Measurements from ENCODE around the gene CGB2.
A peak's percentile ranks its signal among the peaks of the same experiment; 100 is the strongest.
"Not testable (repeated sequence)": the region's sequence is repeated elsewhere in the genome, so short reads cannot be mapped to it uniquely, and the experiment has no call there.

The CGB2 gene

GRCh38 chr19:49016067-49016839 lies 15.4 kb upstream of the CGB2 start:
- H3K4me3 ChIP-seq (ENCODE audit: low read depth, low read length): no peak overlapping the region
- in situ Hi-C loops (cut with HindIII; ENCODE audit: low sequenced_read_pairs): no loop called here
- TF ChIP-seq, protein P1, sequence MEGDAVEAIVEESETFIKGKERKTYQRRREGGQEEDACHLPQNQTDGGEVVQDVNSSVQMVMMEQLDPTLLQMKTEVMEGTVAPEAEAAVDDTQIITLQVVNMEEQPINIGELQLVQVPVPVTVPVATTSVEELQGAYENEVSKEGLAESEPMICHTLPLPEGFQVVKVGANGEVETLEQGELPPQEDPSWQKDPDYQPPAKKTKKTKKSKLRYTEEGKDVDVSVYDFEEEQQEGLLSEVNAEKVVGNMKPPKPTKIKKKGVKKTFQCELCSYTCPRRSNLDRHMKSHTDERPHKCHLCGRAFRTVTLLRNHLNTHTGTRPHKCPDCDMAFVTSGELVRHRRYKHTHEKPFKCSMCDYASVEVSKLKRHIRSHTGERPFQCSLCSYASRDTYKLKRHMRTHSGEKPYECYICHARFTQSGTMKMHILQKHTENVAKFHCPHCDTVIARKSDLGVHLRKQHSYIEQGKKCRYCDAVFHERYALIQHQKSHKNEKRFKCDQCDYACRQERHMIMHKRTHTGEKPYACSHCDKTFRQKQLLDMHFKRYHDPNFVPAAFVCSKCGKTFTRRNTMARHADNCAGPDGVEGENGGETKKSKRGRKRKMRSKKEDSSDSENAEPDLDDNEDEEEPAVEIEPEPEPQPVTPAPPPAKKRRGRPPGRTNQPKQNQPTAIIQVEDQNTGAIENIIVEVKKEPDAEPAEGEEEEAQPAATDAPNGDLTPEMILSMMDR (IDR thresholded peaks at IDR 0.05; ENCODE audit: low read depth, low read length, missing control alignments): no peak
- no peak for DNase-seq (ENCODE audit: low read depth)

- in situ Hi-C loops (cut with HindIII; ENCODE audit: low sequenced_read_pairs): no loop called here
- TF ChIP-seq, protein P1 (IDR thresholded peaks at IDR 0.05; ENCODE audit: low read depth, low read length, missing control alignments): no peak
- H3K4me3 ChIP-seq (ENCODE audit: low read depth, low read length): peak within 1 kb of the TSS; percentile 39
- no peak for DNase-seq (ENCODE audit: low read depth)
These were observed 14.5 kb upstream of the CGB2 start, which contains the start of gene LHB for GRCh38 chr19:49017041-49017665. Gene LHB, minus strand, starts transcription at chr19:49017091. Its CDS starts 10 bp downstream, at chr19:49017081.

GRCh38 chr19:49017666-49018351 lies 13.9 kb upstream of the CGB2 start:
- H3K4me3 ChIP-seq (ENCODE audit: low read depth, low read length): peak overlapping the region; percentile 39
- TF ChIP-seq, protein P1 (IDR thresholded peaks at IDR 0.05; ENCODE audit: low read depth, low read length, missing control alignments): peak; percentile 42
- DNase-seq (ENCODE audit: low read depth): no peak
- in situ Hi-C loops (cut with HindIII; ENCODE audit: low sequenced_read_pairs): no loop called here

DNA sequence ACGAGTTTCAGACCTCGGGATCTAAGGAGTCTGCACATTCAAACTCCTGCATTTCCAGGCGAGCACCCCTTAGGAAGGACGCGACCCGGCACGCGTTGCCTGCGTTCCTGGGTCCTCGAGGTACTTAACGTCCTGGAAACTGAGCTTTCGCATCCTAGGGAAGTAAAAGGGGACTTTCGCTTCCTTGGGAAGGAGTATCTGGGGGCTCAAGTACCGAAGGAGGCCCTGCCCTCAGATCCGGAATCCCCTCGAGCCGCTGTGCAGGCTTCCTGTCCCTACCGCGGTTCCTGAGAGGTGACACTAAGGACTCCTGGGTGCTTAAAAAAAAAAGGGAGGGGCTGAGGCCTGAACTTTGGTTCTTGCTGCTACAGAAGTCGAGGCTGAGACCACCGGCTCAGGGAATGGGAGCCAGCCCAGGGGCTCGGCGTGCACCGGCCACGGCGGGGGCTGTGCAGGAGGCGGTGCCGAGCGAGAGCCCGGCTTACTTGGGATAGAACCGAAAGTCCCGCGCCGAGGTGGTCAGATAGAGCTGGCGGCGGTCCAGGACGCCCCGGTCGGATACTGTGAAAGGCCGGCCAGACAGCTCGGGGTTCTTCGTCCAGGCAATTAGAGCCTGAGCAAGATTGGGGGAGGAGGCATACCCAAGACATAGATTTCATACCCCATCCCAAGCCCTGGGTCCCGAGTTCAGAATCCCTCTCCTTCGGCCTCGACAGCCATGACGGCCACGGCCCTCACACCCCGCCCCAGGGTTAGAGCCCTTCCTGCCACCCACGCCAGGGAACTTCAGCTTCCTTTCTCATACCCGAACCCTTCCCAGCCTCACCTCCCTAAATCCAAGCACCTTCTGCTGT lies 13.1 kb upstream of the CGB2 start:
- peak overlapping the region; percentile 39 for H3K4me3 ChIP-seq (ENCODE audit: low read depth, low read length)
- in situ Hi-C loops (cut with HindIII; ENCODE audit: low sequenced_read_pairs); DNase-seq (ENCODE audit: low read depth): not testable (repeated sequence)

DNA sequence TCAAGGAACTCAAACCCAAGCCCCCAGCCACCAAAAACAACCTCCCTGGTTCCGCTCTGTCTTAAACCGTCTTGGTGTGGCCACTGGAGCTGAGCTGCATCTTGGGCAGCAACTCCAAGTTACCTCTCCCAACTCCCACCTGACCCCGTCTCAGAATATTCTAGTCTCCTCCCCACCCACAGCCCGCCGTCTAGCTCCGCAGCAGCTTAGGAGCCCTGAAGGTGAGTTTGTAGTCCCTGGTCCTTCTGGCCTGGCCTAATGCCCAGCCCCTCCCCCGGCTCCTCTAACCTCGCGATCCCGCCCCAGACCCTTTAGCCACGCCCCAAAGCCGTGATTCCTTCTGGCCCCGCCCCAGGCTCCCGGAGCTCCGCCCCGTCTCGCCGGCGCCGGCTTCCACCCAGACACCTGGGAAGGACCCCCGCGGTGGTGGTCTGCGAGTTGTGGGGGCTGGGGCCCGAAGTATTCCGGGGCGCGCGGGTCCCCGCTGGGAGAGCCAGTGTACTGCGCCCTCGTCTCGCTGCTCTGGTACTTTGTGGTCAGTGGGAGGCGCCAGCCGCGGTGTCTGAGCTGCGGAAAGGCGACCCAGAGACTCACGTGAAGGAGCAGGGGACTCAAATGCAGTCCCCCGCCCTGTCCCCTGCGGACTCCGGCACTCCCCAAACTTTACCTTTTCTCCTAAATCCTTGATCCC lies 12.3 kb upstream of the CGB2 start:
- peak overlapping the region; percentile 29 for H3K4me3 ChIP-seq (ENCODE audit: low read depth, low read length)
- DNase-seq (ENCODE audit: low read depth): no peak
- TF ChIP-seq, protein P1 (IDR thresholded peaks at IDR 0.05; ENCODE audit: low read depth, low read length, missing control alignments): peak; percentile 9
- in situ Hi-C loops (cut with HindIII; ENCODE audit: low sequenced_read_pairs): no loop called here

- DNase-seq (ENCODE audit: low read depth): no peak
- H3K4me3 ChIP-seq (ENCODE audit: low read depth, low read length): no peak overlapping the region
- TF ChIP-seq, protein P1 (IDR thresholded peaks at IDR 0.05; ENCODE audit: low read depth, low read length, missing control alignments): no peak
- in situ Hi-C loops (cut with HindIII; ENCODE audit: low sequenced_read_pairs): no loop called here
These were observed 11.3 kb upstream of the CGB2 start for GRCh38 chr19:49020342-49020741.

All from astrocyte of the cerebellum (primary cell).